Tibial nerve (tissue), 4 donors: ENCODE measurements around the gene ZDHHC16. TPM values are rescaled to one million over a fixed set of nuclear protein-coding genes. Genes with fewer than 3 reads are reported as not detected.
A peak's percentile ranks its signal among the peaks of the same experiment; 100 is the strongest.

Source experiments
- DNase-seq, 2 donors: peaks; one replicate each; pipeline ENCODE4 v3.0.0-alpha.2; 2019; ENCODE audit warnings: low spot score in 2 of 2
- H3K27ac ChIP-seq, 4 donors: fragments of 200-600 bp; sonication (generic) in 3 of 4; one replicate each; pipeline ENCODE4 v1.5.1; 2017 to 2019; ENCODE audit warnings: mild to moderate bottlenecking in 1 of 4
- H3K27me3 ChIP-seq, 2 donors: fragments of 200-600 bp; sonication (generic) in 1 of 2; one replicate each; pipeline versions ENCODE4 v1.5.1 to v1.6.0; 2017 to 2019
- H3K36me3 ChIP-seq, 3 donors: fragments of 200-600 bp; sonication (generic); one replicate each; pipeline ENCODE4 v1.5.1; 2018 to 2019
- H3K4me1 ChIP-seq, 4 donors: fragments of 200-600 bp; sonication (generic) in 3 of 4; one replicate each; pipeline ENCODE4 v1.5.1; 2017 to 2019
- H3K4me3 ChIP-seq, 4 donors: fragments of 200-600 bp; sonication (generic) in 3 of 4; one replicate each; pipeline ENCODE4 v1.5.1; 2017 to 2019; ENCODE audit warnings: mild to moderate bottlenecking in 1 of 4, moderate library complexity in 1 of 4
- H3K9me3 ChIP-seq, 4 donors: fragments of 200-600 bp; sonication (generic) in 3 of 4; one replicate each; pipeline ENCODE4 v1.5.1; 2017 to 2019
- CTCF ChIP-seq, 5 experiments: fragments of 200-600 bp in 3 of 5; fragments of 450-650 bp in 2 of 5; sonication (generic) in 3 of 5; IDR thresholded peaks; one replicate each; pipeline ENCODE4 v1.5.1; 2016 to 2019; ENCODE audit warnings: antibody characterized with exemption in 5 of 5, mild to moderate bottlenecking in 3 of 5, moderate library complexity in 2 of 5
- EP300 ChIP-seq, 2 donors: sonication (generic); formaldehyde crosslinking; IDR thresholded peaks; one replicate each; pipeline ENCODE4 v1.6.1; 2017; ENCODE audit warnings: antibody characterized with exemption in 2 of 2, mild to moderate bottlenecking in 1 of 2
- POLR2A ChIP-seq, 2 donors: fragments of 450-650 bp; IDR thresholded peaks; one replicate each; pipeline ENCODE4 v1.6.1; 2017; ENCODE audit warnings: antibody characterized with exemption in 2 of 2, mild to moderate bottlenecking in 2 of 2, moderate library complexity in 2 of 2
- WGBS, 2 donors: methylation state at CpG; one replicate each; pipeline ENCODE4 v1.1.5; 2018; 5-methylcytosine and 5-hydroxymethylcytosine counted together
- total RNA-seq, 4 donors: library from RNA; depleted of rRNA; stranded (reverse); fragments of >200 nt; gene quantifications; one replicate each; pipeline ENCODE4 v1.1.0, GENCODE V29; 2016

ZDHHC16 gene
- total RNA-seq, 4 donors from 2014 or later: 26.4 to 50.4 (median 36.0) TPM

GRCh38 chr10:97494863-97495506 lies 49.0 kb downstream of the ZDHHC16 start:
- DNase-seq: no peak
- Histone ChIP-seq H3K9me3 (no peaks in the 10 kb centered on the region), H3K36me3 (peaks cover 0 to 3% (median 0%) of the 10 kb centered on the region in 3 donors), H3K27ac (peak overlapping the region in 2 of 4 donors; percentile 68 to 73), H3K4me1 (peaks cover 0 to 66% (median 32%) of the 10 kb centered on the region in 4 donors), H3K4me3 (no peak overlapping the region), H3K27me3 (no peaks in the 10 kb centered on the region)
- 36 to 40% methylated on average over 7 of the region's 7 CpGs for WGBS, 2 donors
- TF ChIP-seq EP300 (IDR thresholded peaks at IDR 0.05) (no peak), CTCF (IDR thresholded peaks at IDR 0.05) (no peak), POLR2A (IDR thresholded peaks at IDR 0.05) (no peak)

- no peak for TF ChIP-seq CTCF (IDR thresholded peaks at IDR 0.05)
- TF ChIP-seq EP300 (IDR thresholded peaks at IDR 0.05): no peak
- no peak for TF ChIP-seq POLR2A (IDR thresholded peaks at IDR 0.05)
- H3K9me3 ChIP-seq: no peaks in the 10 kb centered on the region
- H3K36me3 ChIP-seq: peaks cover 0 to 3% (median 0%) of the 10 kb centered on the region in 3 donors
- peak overlapping the region; percentile 69 to 96 (median 94) for H3K27ac ChIP-seq
- peaks cover 0 to 59% (median 28%) of the 10 kb centered on the region in 4 donors for H3K4me1 ChIP-seq
- WGBS, 2 donors: 0 to 1% methylated on average over 21 to 22 of the region's 22 CpGs
- no peaks in the 10 kb centered on the region for H3K27me3 ChIP-seq
- peak; percentile 65 to 71 for DNase-seq
- peak overlapping the region; percentile 72 to 94 (median 90) for H3K4me3 ChIP-seq
Observed at GRCh38 chr10:97497572-97498075, 51.6 kb downstream of the ZDHHC16 start.

- DNase-seq: peak; percentile 99 to 100
- peaks cover 0 to 2% (median 0%) of the 10 kb centered on the region in 3 donors for H3K36me3 ChIP-seq
- WGBS, 2 donors: 1% methylated on average over 37 to 64 of the region's 73 CpGs
- H3K4me1 ChIP-seq: peaks cover 0 to 55% (median 28%) of the 10 kb centered on the region in 4 donors
- peak within 1 kb of the TSS; percentile 69 to 96 (median 94) for H3K27ac ChIP-seq
- H3K27me3 ChIP-seq: no peaks in the 10 kb centered on the region
- peak within 1 kb of the TSS; percentile 72 to 94 (median 90) for H3K4me3 ChIP-seq
- no peaks in the 10 kb centered on the region for H3K9me3 ChIP-seq
- TF ChIP-seq EP300 (IDR thresholded peaks at IDR 0.05) (peak; percentile 88 to 97), CTCF (IDR thresholded peaks at IDR 0.05) (peak in 2 of 5 experiments; percentile 21 to 48), POLR2A (IDR thresholded peaks at IDR 0.05) (peak; percentile 70 to 77)
Observed at GRCh38 chr10:97498076-97498840, 52.3 kb downstream of the ZDHHC16 start, which contains the start of gene MMS19. MMS19 (minus strand) TSS chr10:97498422; CDS start chr10:97498384, 38 bp downstream.

- peak within 1 kb of the TSS; percentile 72 to 94 (median 90) for H3K4me3 ChIP-seq
- DNase-seq: peak in 1 of 2 donors; percentile 33
- 0 to 1% methylated on average over 18 to 26 of the region's 66 CpGs for WGBS, 2 donors
- peak within 1 kb of the TSS; percentile 69 to 96 (median 94) for H3K27ac ChIP-seq
- no peaks in the 10 kb centered on the region for H3K9me3 ChIP-seq
- no peaks in the 10 kb centered on the region for H3K36me3 ChIP-seq
- H3K4me1 ChIP-seq: peaks cover 0 to 48% (median 25%) of the 10 kb centered on the region in 4 donors
- H3K27me3 ChIP-seq: no peaks in the 10 kb centered on the region
- TF ChIP-seq CTCF (IDR thresholded peaks at IDR 0.05) (peak in 2 of 5 experiments; percentile 8 to 12), EP300 (IDR thresholded peaks at IDR 0.05) (no peak)
Observed at GRCh38 chr10:97498841-97499560, 53.0 kb downstream of the ZDHHC16 start, which contains the start of gene UBTD1. UBTD1 (plus strand) TSS chr10:97498924; CDS start chr10:97499204, 280 bp downstream.
